Effector memory CD4-positive, alpha-beta T cell (primary cell): ENCODE measurements around the gene SORL1.

Experiments used
- DNase-seq, 3 donors: peaks; one replicate each; pipeline ENCODE4 v3.0.0-alpha.2; 2020
- H3K27ac ChIP-seq: 2 replicates; pipeline ENCODE4 v1.7.0; 2013; ENCODE audit warnings: mild to moderate bottlenecking, low read length, moderate library complexity; ENCODE audit not compliant: insufficient read depth, poor library complexity, severe bottlenecking
- H3K27me3 ChIP-seq: replicated peaks from 2 replicates; pipeline ENCODE4 v1.7.0; 2013; ENCODE audit warnings: mild to moderate bottlenecking, low read length; ENCODE audit not compliant: insufficient read depth, control insufficient read depth, poor library complexity, severe bottlenecking
- H3K36me3 ChIP-seq: 2 replicates; pipeline ENCODE4 v1.7.0; 2013; ENCODE audit warnings: mild to moderate bottlenecking, low read length, moderate library complexity; ENCODE audit not compliant: control insufficient read depth, insufficient read depth
- H3K4me1 ChIP-seq: 2 replicates; pipeline ENCODE4 v1.7.0; 2013; ENCODE audit warnings: low read length, mild to moderate bottlenecking; ENCODE audit not compliant: control insufficient read depth, insufficient read depth, poor library complexity, severe bottlenecking
- H3K4me3 ChIP-seq: 2 replicates; pipeline ENCODE4 v1.7.0; 2013; ENCODE audit warnings: low read length, low read depth, mild to moderate bottlenecking; ENCODE audit not compliant: insufficient read depth, poor library complexity, severe bottlenecking
- H3K9me3 ChIP-seq: 2 replicates; pipeline ENCODE4 v1.7.0; 2013; ENCODE audit warnings: mild to moderate bottlenecking, low read length, moderate library complexity; ENCODE audit not compliant: control insufficient read depth

SORL1 gene

GRCh38 chr11:121645001-121645400 is 192.9 kb downstream of the SORL1 start:
- Histone ChIP-seq H3K27me3 (no peaks in the 10 kb centered on the region), H3K9me3 (no peaks in the 10 kb centered on the region), H3K27ac (no peak overlapping the region), H3K4me1 (peaks cover under 1% of the 10 kb centered on the region), H3K4me3 (no peak overlapping the region), H3K36me3 (no peaks in the 10 kb centered on the region)
- DNase-seq, result no peak

GRCh38 chr11:121645596-121645995 is 193.5 kb downstream of the SORL1 start:
- no peaks in the 10 kb centered on the region for H3K27me3 ChIP-seq
- DNase-seq, result no peak
- no peaks in the 10 kb centered on the region for H3K9me3 ChIP-seq
- no peak overlapping the region for H3K4me3 ChIP-seq
- peaks cover 7% of the 10 kb centered on the region for H3K4me1 ChIP-seq
- H3K27ac ChIP-seq, result no peak overlapping the region
- H3K36me3 ChIP-seq, result no peaks in the 10 kb centered on the region

DNA sequence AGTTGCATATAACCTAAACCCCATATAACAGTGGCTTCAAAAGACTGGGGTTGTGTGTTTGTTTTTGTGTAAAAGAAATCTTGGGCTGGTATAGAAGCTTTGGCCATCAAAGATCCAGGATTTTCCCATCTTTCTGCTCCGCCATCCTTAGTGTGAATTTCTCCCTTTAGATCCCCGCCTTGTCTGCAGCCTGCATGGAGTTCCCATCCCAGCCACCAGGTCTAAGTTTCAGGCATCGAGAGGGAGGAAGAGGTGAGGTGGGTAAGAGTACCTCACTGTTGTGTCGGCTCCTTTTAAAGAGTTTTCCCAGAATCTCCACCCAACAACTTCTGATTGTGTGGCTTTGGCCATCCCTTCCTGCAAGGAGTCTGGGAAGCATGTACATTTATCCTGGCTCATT is 196.2 kb downstream of the SORL1 start:
- no peaks in the 10 kb centered on the region for H3K9me3 ChIP-seq
- H3K27ac ChIP-seq, result no peak overlapping the region
- DNase-seq, result no peak
- no peaks in the 10 kb centered on the region for H3K36me3 ChIP-seq
- no peak overlapping the region for H3K4me3 ChIP-seq
- H3K4me1 ChIP-seq, result peaks cover 13% of the 10 kb centered on the region
- H3K27me3 ChIP-seq, result no peaks in the 10 kb centered on the region

- no peak overlapping the region for H3K4me3 ChIP-seq
- peaks cover 13% of the 10 kb centered on the region for H3K4me1 ChIP-seq
- H3K27ac ChIP-seq, result no peak overlapping the region
- H3K36me3 ChIP-seq, result no peaks in the 10 kb centered on the region
- DNase-seq, result no peak
- H3K27me3 ChIP-seq, result no peaks in the 10 kb centered on the region
- no peaks in the 10 kb centered on the region for H3K9me3 ChIP-seq
Measured at GRCh38 chr11:121649798-121650197, 197.7 kb downstream of the SORL1 start.

DNA sequence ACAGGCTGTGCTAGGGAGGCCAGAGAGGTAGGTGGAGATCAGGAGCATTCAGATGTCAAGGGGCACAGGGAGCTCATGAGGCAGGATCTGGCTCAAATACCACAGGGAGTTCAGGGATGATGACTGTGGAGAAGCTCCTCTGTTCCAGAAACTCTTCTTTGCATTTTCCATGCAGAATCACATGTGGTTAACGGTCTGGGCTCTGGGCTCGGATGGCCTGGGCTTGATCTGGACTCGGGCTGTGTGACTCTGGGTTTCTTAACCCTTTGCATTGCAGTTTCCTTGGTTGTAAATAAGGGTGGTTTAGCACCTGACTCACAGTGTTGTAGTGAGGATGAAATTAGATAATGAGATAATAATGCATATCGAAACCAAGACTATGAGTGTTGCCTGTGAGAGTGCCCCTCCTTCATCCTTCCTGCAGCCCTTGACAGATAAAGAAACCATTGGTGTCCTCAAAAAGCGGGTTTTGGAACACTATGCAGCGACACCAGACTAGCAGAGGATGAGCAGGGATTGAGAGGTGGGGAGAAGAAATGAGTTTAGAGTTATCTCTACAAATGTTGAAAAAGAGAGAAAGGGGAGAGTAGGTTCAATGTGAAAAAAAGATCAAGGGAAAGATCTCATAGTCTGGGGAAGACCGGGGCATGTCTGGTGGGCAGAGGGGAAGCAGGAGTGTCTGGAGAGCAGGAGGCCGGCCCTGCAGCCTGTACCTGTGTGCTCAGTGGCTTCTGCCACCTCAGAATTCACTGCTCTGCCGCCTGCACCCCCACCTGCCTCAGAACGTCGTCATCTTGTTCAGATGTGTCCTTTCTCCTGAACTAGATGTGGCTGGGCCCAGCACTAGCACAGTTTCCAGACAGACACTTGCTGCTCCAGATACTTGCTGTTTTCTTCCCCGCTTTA is 198.5 kb downstream of the SORL1 start:
- H3K27ac ChIP-seq, result no peak overlapping the region
- no peaks in the 10 kb centered on the region for H3K36me3 ChIP-seq
- DNase-seq, result no peak
- H3K4me1 ChIP-seq, result peaks cover 16% of the 10 kb centered on the region
- no peak overlapping the region for H3K4me3 ChIP-seq
- no peaks in the 10 kb centered on the region for H3K9me3 ChIP-seq
- no peaks in the 10 kb centered on the region for H3K27me3 ChIP-seq

DNA sequence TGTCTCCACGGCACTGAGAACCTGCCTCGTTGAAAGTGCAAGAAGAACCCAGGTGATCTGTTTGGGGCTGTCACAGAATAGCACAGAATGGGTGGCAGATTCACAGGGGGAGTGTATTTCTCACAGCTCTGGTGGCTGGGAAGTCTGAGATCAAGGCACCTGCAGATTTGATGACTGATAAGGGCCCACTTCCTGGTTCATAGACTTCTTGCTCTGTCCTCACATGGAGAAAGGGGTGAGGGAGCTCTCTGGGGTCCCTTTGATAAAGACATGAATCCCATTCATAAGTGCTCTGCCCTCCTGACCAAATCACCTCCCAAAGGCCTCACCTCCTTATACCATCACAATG is 199.1 kb downstream of the SORL1 start:
- Histone ChIP-seq H3K36me3 (no peaks in the 10 kb centered on the region), H3K27me3 (no peaks in the 10 kb centered on the region), H3K9me3 (no peaks in the 10 kb centered on the region), H3K4me3 (no peak overlapping the region), H3K4me1 (peaks cover 23% of the 10 kb centered on the region), H3K27ac (no peak overlapping the region)
- DNase-seq, result no peak

DNA sequence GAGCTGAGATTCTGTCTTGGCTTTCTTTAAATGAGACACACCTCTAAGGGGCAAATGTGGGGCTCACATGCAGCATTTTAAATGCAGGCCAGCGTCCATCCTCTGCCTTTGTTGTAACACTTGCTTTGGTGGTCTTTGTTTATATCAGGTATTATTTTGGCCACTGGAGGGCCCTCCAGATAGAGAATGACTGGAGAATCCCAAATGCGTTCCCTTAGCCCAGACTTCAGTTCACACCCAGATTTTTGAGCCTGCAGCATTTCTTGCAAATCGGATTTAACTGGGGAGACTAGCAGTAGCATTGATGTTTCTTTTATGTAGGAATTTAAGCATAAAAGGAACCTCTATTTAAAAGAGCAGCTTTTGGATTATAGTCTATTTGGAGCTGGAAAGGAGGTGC is 200.9 kb downstream of the SORL1 start:
- Histone ChIP-seq H3K27ac (no peak overlapping the region), H3K9me3 (no peaks in the 10 kb centered on the region), H3K4me3 (no peak overlapping the region), H3K27me3 (no peaks in the 10 kb centered on the region), H3K4me1 (peaks cover 23% of the 10 kb centered on the region), H3K36me3 (no peaks in the 10 kb centered on the region)
- no peak for DNase-seq

DNA sequence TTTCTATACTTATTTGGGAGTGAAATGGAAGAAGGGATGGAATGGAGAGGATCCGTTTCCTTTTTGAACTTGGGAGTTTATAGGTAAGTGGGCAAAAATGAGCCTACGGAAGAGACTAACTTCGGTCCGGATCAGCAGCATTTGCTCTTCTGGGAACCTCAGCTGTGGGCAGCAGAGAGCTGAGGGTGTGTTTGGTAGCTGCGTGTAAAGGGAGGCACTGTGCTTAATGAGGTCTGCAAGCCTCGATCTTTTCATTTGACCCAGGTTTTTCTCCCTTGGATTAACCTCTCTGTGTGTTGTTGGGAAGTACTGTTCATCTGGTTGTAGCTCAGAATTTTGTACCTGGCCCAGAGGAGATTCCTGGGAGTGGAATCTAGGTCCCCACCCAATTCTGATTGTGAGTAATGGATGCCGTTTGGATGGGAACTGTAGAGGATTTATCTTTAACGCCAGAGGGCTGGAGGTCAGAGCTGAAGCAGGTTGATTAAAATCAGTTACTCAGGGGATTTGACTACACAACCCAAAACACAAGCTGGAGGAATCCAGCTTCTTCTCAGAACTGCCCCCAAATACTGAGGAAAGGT is 202.2 kb downstream of the SORL1 start:
- Histone ChIP-seq H3K9me3 (no peaks in the 10 kb centered on the region), H3K27me3 (no peaks in the 10 kb centered on the region), H3K36me3 (no peaks in the 10 kb centered on the region), H3K27ac (no peak overlapping the region), H3K4me1 (peaks cover 23% of the 10 kb centered on the region), H3K4me3 (no peak overlapping the region)
- no peak for DNase-seq

GRCh38 chr11:121654843-121655536 is 202.9 kb downstream of the SORL1 start:
- Histone ChIP-seq H3K4me1 (peaks cover 22% of the 10 kb centered on the region), H3K27ac (no peak overlapping the region), H3K4me3 (peak overlapping the region; percentile 60)

More at GRCh38 chr11:121654843-121655536, 202.9 kb downstream of the SORL1 start:
- Histone ChIP-seq H3K27me3 (no peaks in the 10 kb centered on the region), H3K36me3 (no peaks in the 10 kb centered on the region), H3K9me3 (no peaks in the 10 kb centered on the region)
- no peak for DNase-seq
